ENCODE measurements around the gene SH3PXD2A.

GRCh38 chr10:103723557-103723956, 131.8 kb downstream of the SH3PXD2A start:
- TF ChIP-seq, protein P1, sequence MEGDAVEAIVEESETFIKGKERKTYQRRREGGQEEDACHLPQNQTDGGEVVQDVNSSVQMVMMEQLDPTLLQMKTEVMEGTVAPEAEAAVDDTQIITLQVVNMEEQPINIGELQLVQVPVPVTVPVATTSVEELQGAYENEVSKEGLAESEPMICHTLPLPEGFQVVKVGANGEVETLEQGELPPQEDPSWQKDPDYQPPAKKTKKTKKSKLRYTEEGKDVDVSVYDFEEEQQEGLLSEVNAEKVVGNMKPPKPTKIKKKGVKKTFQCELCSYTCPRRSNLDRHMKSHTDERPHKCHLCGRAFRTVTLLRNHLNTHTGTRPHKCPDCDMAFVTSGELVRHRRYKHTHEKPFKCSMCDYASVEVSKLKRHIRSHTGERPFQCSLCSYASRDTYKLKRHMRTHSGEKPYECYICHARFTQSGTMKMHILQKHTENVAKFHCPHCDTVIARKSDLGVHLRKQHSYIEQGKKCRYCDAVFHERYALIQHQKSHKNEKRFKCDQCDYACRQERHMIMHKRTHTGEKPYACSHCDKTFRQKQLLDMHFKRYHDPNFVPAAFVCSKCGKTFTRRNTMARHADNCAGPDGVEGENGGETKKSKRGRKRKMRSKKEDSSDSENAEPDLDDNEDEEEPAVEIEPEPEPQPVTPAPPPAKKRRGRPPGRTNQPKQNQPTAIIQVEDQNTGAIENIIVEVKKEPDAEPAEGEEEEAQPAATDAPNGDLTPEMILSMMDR (conservative IDR thresholded peaks at IDR 0.05) = no peak
- no peak for TF ChIP-seq ZFX (IDR thresholded peaks at IDR 0.05)

Measured in C4-2B (cell line).